Measurements from ENCODE around the gene TM7SF2.
"Not testable (repeated sequence)": the region's sequence is repeated elsewhere in the genome, so short reads cannot be mapped to it uniquely, and the experiment has no call there.

Gene TM7SF2

DNA sequence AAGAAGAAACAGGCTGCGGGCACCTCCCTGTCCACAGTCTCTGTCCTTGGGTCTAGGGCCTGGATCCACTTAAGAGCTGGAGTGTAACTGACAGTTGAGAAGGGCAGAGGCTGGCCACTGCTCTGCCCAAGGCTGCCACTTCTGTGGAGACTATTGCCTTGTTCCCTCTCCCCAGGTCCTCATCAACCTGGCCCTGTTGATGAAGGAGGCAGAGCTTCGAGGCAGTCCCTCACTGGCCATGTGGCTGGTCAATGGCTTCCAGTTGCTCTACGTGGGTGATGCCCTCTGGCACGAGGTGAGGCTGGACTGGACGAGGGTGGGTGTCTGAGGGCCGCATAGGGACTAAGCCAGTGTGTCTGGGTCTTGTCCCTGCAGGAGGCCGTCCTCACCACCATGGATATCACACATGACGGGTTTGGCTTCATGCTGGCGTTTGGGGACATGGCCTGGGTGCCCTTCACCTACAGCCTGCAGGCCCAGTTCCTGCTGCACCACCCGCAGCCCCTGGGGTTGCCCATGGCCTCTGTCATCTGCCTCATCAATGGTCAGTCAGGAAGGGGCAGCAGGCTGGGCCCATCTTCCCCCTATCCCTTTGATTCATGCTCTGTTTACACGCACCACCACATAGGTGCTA is 3.0 kb downstream of the TM7SF2 start:
- no peak for DNase-seq (ENCODE audit: low read depth in 1 of 2, low spot score in 1 of 2)

- no peak for DNase-seq (ENCODE audit: low read depth in 1 of 2, low spot score in 1 of 2)
Observed at GRCh38 chr11:65115361-65116082, 3.9 kb downstream of the TM7SF2 start.

DNA sequence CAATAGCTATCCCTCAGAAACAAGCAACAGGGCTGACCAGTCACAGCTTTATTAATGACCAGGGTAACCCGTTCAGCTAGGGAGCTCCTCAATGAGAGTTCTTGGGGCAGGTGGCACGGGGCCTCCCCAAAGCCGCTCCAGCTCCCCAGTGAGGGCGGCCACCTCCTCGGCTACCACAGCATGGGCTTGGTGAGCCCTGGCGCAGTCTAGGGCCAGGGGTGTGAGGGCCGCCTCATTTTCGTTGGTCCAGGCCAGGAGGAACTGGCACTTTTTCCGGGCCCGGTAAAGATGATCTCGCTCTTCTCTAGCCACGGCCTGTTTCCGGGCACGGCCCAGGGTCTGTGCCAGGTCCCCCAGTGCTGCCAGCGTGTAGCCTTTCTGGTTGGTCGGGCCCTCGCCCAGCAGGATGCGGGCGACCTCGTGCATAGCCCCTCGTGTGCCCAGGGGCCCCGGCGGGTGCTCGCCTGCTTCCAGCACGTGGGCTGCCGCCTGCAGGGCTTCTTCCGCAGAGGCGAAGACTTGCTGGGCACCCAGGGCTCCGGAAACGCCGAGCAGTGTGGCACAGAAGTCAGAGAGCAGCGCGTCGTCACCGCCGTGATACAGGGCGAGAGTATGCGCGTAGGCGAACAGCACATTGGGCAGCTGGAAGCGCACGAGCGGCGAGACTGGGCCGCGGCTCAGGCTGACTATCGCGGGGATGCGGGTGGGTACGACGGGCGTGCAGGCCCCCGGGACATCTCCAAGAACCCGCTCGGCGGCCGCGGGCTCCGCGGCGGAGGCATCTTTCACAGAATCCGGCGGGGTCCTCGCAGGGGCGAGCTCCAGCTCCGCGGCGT is 4.9 kb downstream of the TM7SF2 start:
- peak in 1 of 2 donors; percentile 49 for DNase-seq (ENCODE audit: low read depth in 1 of 2, low spot score in 1 of 2)

- DNase-seq (ENCODE audit: low read depth in 1 of 2, low spot score in 1 of 2): peak; percentile 99 to 100
Observed at GRCh38 chr11:65117206-65118096, 5.8 kb downstream of the TM7SF2 start, which contains the start of gene ZNHIT2. TSS of gene ZNHIT2 (minus strand) at chr11:65117701. CDS start at chr11:65117653, 48 bp downstream.

- no peak for DNase-seq (ENCODE audit: low read depth in 1 of 2, low spot score in 1 of 2)
Observed at GRCh38 chr11:65118097-65118837, 6.6 kb downstream of the TM7SF2 start.

DNA sequence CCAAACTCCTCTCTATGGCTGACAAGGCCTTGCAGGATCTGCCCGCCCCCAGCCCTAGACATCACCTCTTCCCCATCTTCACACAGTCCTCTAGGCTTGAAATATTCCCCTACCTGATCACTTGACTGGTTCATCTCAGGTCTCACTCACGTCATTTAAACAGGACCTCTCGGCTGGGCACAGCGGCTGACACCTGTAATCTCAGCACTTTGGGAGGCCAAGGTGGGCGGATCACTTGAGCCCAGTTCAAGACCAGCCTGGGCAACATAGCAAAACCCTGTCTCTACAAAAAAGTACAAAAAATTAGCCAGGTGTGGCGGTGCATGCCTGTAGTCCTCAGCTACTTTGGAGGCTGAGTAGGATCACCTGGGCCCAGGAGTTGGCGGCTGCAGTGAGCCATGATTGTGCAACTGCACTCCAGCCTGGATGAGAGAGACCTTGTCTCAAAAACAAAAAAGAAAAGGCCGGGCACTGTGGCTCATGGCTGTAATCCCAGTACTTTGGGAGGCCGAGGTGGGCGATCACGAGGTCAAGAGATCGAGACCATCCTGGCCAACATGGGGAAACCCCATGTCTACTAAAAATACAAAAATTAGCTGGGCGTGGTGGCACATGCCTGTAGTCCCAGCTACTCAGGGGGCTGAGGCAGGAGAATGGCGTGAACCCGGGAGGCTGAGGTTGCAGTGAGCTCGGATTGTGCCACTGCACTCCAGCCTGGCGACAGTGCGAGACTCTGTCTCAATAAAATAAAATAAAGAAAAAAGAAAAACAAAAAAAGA is 7.4 kb downstream of the TM7SF2 start:
- DNase-seq (ENCODE audit: low read depth in 1 of 2, low spot score in 1 of 2): not testable (repeated sequence)

GRCh38 chr11:65119670-65119995 is 8.0 kb downstream of the TM7SF2 start:
- no peak for DNase-seq (ENCODE audit: low read depth in 1 of 2, low spot score in 1 of 2)

- no peak for DNase-seq (ENCODE audit: low read depth in 1 of 2, low spot score in 1 of 2)
Observed at GRCh38 chr11:65120831-65121230, 9.2 kb downstream of the TM7SF2 start.

DNA sequence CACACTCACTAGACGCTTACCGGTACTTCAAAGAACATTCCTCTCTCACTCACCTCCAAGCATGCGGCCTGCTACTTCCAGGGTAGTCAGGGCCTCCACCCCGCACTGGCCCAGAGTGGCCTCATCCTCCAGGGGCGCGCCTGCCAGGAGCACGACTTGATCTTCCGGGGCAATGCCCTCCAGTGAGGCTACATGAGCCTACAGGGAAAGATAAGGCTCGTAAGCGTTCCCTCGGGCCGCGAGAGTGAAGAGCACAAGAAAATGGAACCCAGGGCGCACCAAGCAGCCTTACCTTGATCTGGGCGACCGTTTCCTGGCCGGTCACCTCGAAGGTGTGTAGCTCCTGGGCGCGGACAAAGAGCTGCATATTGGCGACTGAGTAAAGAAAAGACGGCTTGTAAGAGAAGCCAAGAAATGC is 9.8 kb downstream of the TM7SF2 start:
- DNase-seq (ENCODE audit: low read depth in 1 of 2, low spot score in 1 of 2): no peak

- peak; percentile 98 for DNase-seq (ENCODE audit: low read depth in 1 of 2, low spot score in 1 of 2)
Observed at GRCh38 chr11:65121865-65122696, 10.4 kb downstream of the TM7SF2 start, which contains the start of the genes FAU and MRPL49. TSS of gene FAU (minus strand) at chr11:65122134. CDS start at chr11:65121813, 321 bp downstream. TSS of gene MRPL49 (plus strand) at chr11:65122321. CDS start at chr11:65122347, 26 bp downstream.

DNA sequence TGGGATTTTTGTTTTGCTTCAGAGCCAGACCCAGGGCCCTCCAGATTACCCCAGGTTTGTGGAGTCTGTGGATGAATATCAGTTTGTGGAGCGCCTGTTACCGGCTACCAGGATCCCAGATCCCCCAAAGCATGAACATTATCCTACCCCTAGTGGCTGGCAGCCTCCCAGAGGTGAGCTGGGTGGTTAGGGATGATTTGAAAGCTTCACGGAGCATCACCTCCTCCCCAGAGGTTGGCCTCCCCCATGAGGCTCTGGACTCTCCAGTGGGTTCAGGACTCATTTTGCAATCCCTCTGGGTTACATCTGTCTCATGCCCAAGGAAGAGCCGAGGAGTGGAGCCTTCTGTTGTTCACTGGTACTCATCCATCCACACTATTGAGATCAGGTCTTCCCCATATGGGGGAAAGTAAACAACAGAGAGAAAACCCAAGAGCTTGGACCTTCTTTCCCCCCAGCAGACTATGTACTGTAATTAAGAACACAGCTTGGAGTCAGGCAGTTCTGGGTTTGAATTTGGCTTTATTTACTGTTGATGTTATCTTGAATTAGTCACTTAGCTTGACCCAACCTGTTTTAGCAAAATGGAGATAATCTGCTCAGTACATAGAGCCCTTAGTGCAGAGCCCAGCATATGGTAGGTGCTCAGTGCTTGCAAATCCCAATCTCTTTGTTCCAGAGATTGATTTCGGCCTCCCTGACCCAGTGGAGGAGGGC is 13.0 kb downstream of the TM7SF2 start:
- no peak for DNase-seq (ENCODE audit: low read depth in 1 of 2, low spot score in 1 of 2)

GRCh38 chr11:65125197-65126056 is 13.8 kb downstream of the TM7SF2 start:
- no peak for DNase-seq (ENCODE audit: low read depth in 1 of 2, low spot score in 1 of 2)

DNA sequence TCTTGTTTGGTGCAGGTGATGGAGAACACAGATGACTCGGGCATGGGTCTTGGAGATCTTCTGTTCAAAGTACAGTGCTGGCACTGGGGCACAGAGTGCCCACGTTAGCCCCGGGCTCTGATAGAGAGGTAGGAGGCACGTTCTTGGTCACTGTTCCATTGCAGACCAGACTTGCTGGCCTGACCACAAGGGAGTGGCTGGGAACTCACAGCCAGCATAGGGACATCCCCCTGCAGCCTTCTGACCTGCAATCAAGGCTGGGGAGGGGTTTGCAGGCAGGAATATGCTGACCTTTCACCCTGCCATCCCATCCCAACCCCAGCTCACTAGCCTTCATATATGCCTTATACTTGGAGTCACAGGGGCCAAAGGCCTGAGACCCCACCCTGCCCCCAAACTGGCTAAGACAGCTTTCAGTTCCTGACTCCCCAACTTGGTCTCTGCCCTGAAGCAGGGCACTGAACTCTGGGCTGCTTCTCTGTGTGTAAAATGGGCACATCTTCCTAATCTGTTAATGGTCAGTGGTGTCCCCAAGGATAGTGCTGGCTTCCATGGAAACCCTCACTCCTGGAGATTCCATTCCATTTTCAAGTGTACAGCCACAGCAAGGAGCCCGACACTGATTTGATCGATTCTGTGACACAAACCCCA is 15.1 kb downstream of the TM7SF2 start:
- no peak for DNase-seq (ENCODE audit: low read depth in 1 of 2, low spot score in 1 of 2)

GRCh38 chr11:65127473-65128181 is 16.0 kb downstream of the TM7SF2 start:
- DNase-seq (ENCODE audit: low read depth in 1 of 2, low spot score in 1 of 2): no peak
